Mesenchymal stem cell (in vitro differentiated cells and primary cell): Measurements from ENCODE around the gene TAF1C.

Experiments
- DNase-seq: peaks from one replicate; pipeline ENCODE4 v3.0.0-alpha.2; 2013
- H2AFZ ChIP-seq: one replicate; pipeline ENCODE4 v1.6.1; 2013; ENCODE audit warnings: low read depth, mild to moderate bottlenecking, control low read depth, inconsistent platforms, low read length, moderate library complexity
- H2AK5ac ChIP-seq: 2 replicates; pipeline ENCODE4 v1.6.1; 2013; ENCODE audit warnings: low read length, moderate library complexity, mild to moderate bottlenecking, inconsistent platforms; ENCODE audit not compliant: severe bottlenecking
- H2BK120ac ChIP-seq: one replicate; pipeline ENCODE4 v1.6.1; 2013; ENCODE audit warnings: low read depth, mild to moderate bottlenecking, inconsistent platforms, low read length, moderate library complexity
- H2BK12ac ChIP-seq, 2 experiments: one replicate each; pipeline ENCODE4 v1.6.1; 2013; ENCODE audit warnings: inconsistent platforms in 2 of 2, low read length in 2 of 2, mild to moderate bottlenecking in 2 of 2, moderate library complexity in 2 of 2, control low read depth in 1 of 2
- H2BK15ac ChIP-seq: one replicate; pipeline ENCODE4 v1.6.1; 2013; ENCODE audit warnings: mild to moderate bottlenecking, low read depth, inconsistent platforms; ENCODE audit not compliant: poor library complexity, severe bottlenecking
- H2BK5ac ChIP-seq: 2 replicates; pipeline ENCODE4 v1.6.1; 2013; ENCODE audit warnings: low read depth, mild to moderate bottlenecking, low read length, control low read depth, inconsistent platforms; ENCODE audit not compliant: poor library complexity, severe bottlenecking
- H3K14ac ChIP-seq, 2 experiments: one replicate each; pipeline ENCODE4 v1.6.1; 2013; ENCODE audit warnings: inconsistent platforms in 2 of 2, low read length in 2 of 2, control low read depth in 1 of 2, mild to moderate bottlenecking in 1 of 2, moderate library complexity in 1 of 2
- H3K18ac ChIP-seq, 2 experiments: one replicate each; pipeline ENCODE4 v1.6.1; 2013; ENCODE audit warnings: inconsistent platforms in 2 of 2, low read length in 2 of 2, control low read depth in 1 of 2, low read depth in 1 of 2, mild to moderate bottlenecking in 1 of 2
- H3K23ac ChIP-seq, 2 experiments: one replicate each; pipeline ENCODE4 v1.6.1; 2013; ENCODE audit warnings: inconsistent platforms in 2 of 2, low read length in 2 of 2, mild to moderate bottlenecking in 2 of 2, moderate library complexity in 2 of 2, control low read depth in 1 of 2
- H3K27ac ChIP-seq: 2 replicates; pipeline ENCODE4 v1.5.1; 2013; ENCODE audit warnings: mild to moderate bottlenecking, moderate library complexity, low read length, control low read depth, inconsistent platforms; ENCODE audit not compliant: poor library complexity, severe bottlenecking
- H3K27me3 ChIP-seq, 2 experiments: 2 replicates each; pipeline versions ENCODE4 v1.6.1 to v1.7.0; 2013; ENCODE audit warnings: low read length in 2 of 2, mild to moderate bottlenecking in 2 of 2, moderate library complexity in 2 of 2, control low read depth in 1 of 2, inconsistent platforms in 1 of 2; ENCODE audit not compliant: control insufficient read depth in 1 of 2, insufficient read depth in 1 of 2
- H3K36me3 ChIP-seq, 2 experiments: 2 replicates each; pipeline versions ENCODE4 v1.6.1 to v1.7.0; 2013; ENCODE audit warnings: low read length in 2 of 2, control low read depth in 1 of 2, inconsistent platforms in 1 of 2, low read depth in 1 of 2, mild to moderate bottlenecking in 1 of 2; ENCODE audit not compliant: insufficient read depth in 2 of 2, control insufficient read depth in 1 of 2
- H3K4ac ChIP-seq, 2 experiments: one replicate each; pipeline ENCODE4 v1.6.1; 2013; ENCODE audit warnings: inconsistent platforms in 2 of 2, low read length in 2 of 2, mild to moderate bottlenecking in 2 of 2, moderate library complexity in 2 of 2, control low read depth in 1 of 2, low read depth in 1 of 2
- H3K4me1 ChIP-seq: 2 replicates; pipeline ENCODE4 v1.6.1; 2013; ENCODE audit warnings: low read depth, low read length, control low read depth; ENCODE audit not compliant: control insufficient read depth, insufficient read depth
- H3K4me2 ChIP-seq: 2 replicates; pipeline ENCODE4 v1.6.1; 2013; ENCODE audit warnings: low read length, mild to moderate bottlenecking, inconsistent platforms; ENCODE audit not compliant: poor library complexity, severe bottlenecking
- H3K4me3 ChIP-seq, 2 experiments: 2 replicates each; pipeline versions ENCODE4 v1.5.1 to v1.7.0; 2013; ENCODE audit warnings: low read length in 2 of 2, mild to moderate bottlenecking in 2 of 2, control low read depth in 1 of 2, low read depth in 1 of 2; ENCODE audit not compliant: insufficient read depth in 1 of 2
- H3K79me1 ChIP-seq: replicated peaks from 2 replicates; pipeline ENCODE4 v1.6.1; 2013; ENCODE audit warnings: mild to moderate bottlenecking, control low read depth, low read length, inconsistent platforms; ENCODE audit not compliant: poor library complexity, severe bottlenecking
- H3K9ac ChIP-seq: 2 replicates; pipeline ENCODE4 v1.7.0; 2013; ENCODE audit warnings: mild to moderate bottlenecking, low read length, moderate library complexity
- H3K9me3 ChIP-seq: 2 replicates; pipeline ENCODE4 v1.7.0; 2013; ENCODE audit warnings: mild to moderate bottlenecking, low read length; ENCODE audit not compliant: control insufficient read depth
- H4K8ac ChIP-seq: one replicate; pipeline ENCODE4 v1.6.1; 2013; ENCODE audit warnings: inconsistent platforms, mild to moderate bottlenecking, low read length, moderate library complexity
- H4K91ac ChIP-seq: one replicate; pipeline ENCODE4 v1.6.1; 2013; ENCODE audit warnings: mild to moderate bottlenecking, low read length, inconsistent platforms
- WGBS: methylation state at CpG from one replicate; pipeline ENCODE4 v1.1.7; 2013; ENCODE audit warnings: mixed read lengths; 5-methylcytosine and 5-hydroxymethylcytosine counted together

TAF1C gene

DNA sequence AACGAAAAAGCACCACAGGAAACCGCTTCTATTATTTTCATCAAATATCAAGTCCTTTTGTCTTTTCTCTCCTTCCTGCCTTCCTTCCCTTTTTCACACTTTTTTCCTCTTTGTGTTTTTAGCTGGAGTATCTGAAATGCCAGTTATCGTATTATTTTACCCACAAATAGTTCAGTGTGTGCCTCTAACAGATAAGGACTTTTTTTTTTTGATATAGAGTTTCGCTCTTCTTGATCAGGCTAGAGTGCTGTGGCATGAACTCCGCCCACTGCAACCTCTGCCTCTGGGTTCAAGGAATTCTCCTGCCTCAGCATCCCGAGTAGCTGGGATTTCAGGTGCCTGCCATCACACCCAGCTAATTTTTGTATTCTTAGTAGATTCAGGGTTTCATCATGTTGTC lies 31.1 kb downstream of the TAF1C start:
- no peak for DNase-seq
- H2BK120ac ChIP-seq = no peak overlapping the region
- no peak overlapping the region for H3K18ac ChIP-seq
- H3K36me3 ChIP-seq = no peaks in the 10 kb centered on the region
- no peak overlapping the region for H2BK15ac ChIP-seq
- H3K4ac ChIP-seq = no peak overlapping the region
- no peak overlapping the region for H3K9ac ChIP-seq
- no peak overlapping the region for H3K4me3 ChIP-seq
- no peak overlapping the region for H2AFZ ChIP-seq
- no peak overlapping the region for H3K14ac ChIP-seq
- no peak overlapping the region for H2BK12ac ChIP-seq
- no peak overlapping the region for H3K4me2 ChIP-seq
- H2AK5ac ChIP-seq = no peak overlapping the region
- H3K9me3 ChIP-seq = no peaks in the 10 kb centered on the region
- no peak overlapping the region for H4K8ac ChIP-seq
- H3K27me3 ChIP-seq = peaks cover 26 to 50% of the 10 kb centered on the region in 2 experiments
- H3K79me1 ChIP-seq = no peaks in the 10 kb centered on the region
- H3K23ac ChIP-seq = no peak overlapping the region
- H3K4me1 ChIP-seq = peaks cover 5% of the 10 kb centered on the region
- no peak overlapping the region for H4K91ac ChIP-seq
- WGBS = 86% methylated on average over 5 of the region's 6 CpGs
- no peak overlapping the region for H2BK5ac ChIP-seq
- H3K27ac ChIP-seq = no peak overlapping the region

DNA sequence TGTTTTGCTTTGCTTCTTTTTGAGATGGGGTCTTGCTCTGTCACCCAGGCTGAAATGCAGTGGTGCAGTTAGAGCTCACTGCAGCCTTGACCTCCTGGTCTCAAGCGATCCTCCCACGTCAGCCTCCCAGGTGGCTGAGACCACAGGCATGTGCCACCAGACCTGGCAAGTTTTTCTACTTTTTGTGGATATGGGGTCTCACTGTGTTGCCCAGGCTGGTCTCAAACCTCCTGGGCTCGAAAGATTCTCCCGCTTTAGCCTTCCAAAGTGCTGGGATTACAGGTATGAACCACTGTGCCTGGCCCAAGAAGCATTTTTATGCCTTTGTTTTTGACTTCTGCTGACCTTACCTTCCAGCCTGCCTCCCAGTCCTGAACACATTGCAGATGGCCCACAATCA lies 31.6 kb downstream of the TAF1C start:
- Histone ChIP-seq H3K4me2 (no peak overlapping the region), H4K8ac (no peak overlapping the region), H2BK5ac (no peak overlapping the region), H3K4me3 (no peak overlapping the region), H3K27me3 (peaks cover 28 to 52% of the 10 kb centered on the region in 2 experiments), H3K4me1 (peaks cover 5% of the 10 kb centered on the region), H3K9me3 (no peaks in the 10 kb centered on the region), H2AFZ (no peak overlapping the region), H2BK15ac (no peak overlapping the region), H3K9ac (no peak overlapping the region), H2AK5ac (no peak overlapping the region), H3K4ac (no peak overlapping the region), H3K79me1 (no peaks in the 10 kb centered on the region), H3K36me3 (no peaks in the 10 kb centered on the region), H3K14ac (no peak overlapping the region), H2BK120ac (no peak overlapping the region), H3K23ac (no peak overlapping the region), H3K27ac (no peak overlapping the region), H3K18ac (no peak overlapping the region), H2BK12ac (no peak overlapping the region), H4K91ac (no peak overlapping the region)
- no peak for DNase-seq
- 92% methylated on average over 4 of the region's 4 CpGs for WGBS

DNA sequence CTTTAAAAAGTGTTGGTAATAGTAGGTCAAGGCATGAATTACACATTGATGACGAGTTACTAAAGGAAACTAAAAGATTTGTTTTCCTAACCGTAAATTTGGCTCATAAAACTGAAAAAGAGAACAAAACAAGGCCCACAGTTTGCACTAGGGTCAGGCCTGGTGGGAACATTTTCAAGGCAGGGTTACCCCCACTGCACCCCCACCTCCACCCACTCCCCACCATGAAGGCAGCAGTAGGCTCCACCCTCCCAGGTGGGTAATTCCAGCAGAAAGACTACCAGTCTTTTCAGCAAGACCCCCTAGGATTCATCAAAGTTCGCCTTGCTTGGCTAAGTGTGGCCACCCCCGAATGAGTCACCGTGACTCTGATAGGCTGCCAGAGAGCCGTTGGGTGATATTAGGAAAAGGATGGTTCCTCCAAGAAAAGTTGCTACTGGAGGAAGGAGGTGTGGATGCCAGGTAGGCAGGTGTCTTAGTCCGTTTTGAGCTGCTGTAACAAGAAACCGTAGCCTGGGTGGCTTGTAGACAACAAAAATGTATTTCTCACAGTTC lies 33.1 kb downstream of the TAF1C start:
- H2AK5ac ChIP-seq = no peak overlapping the region
- no peaks in the 10 kb centered on the region for H3K79me1 ChIP-seq
- H2BK5ac ChIP-seq = no peak overlapping the region
- no peak overlapping the region for H2AFZ ChIP-seq
- no peak overlapping the region for H2BK15ac ChIP-seq
- peaks cover 5% of the 10 kb centered on the region for H3K4me1 ChIP-seq
- no peak overlapping the region for H4K91ac ChIP-seq
- H4K8ac ChIP-seq = no peak overlapping the region
- no peaks in the 10 kb centered on the region for H3K9me3 ChIP-seq
- no peak overlapping the region for H3K4me3 ChIP-seq
- no peak overlapping the region for H3K18ac ChIP-seq
- 63% methylated on average over 8 of the region's 8 CpGs for WGBS
- H2BK12ac ChIP-seq = no peak overlapping the region
- no peak overlapping the region for H3K14ac ChIP-seq
- no peak overlapping the region for H3K23ac ChIP-seq
- DNase-seq = no peak
- peaks cover 21 to 39% of the 10 kb centered on the region in 2 experiments for H3K27me3 ChIP-seq
- H3K36me3 ChIP-seq = no peaks in the 10 kb centered on the region
- no peak overlapping the region for H3K4me2 ChIP-seq
- no peak overlapping the region for H3K4ac ChIP-seq
- no peak overlapping the region for H2BK120ac ChIP-seq
- H3K9ac ChIP-seq = no peak overlapping the region
- no peak overlapping the region for H3K27ac ChIP-seq

DNA sequence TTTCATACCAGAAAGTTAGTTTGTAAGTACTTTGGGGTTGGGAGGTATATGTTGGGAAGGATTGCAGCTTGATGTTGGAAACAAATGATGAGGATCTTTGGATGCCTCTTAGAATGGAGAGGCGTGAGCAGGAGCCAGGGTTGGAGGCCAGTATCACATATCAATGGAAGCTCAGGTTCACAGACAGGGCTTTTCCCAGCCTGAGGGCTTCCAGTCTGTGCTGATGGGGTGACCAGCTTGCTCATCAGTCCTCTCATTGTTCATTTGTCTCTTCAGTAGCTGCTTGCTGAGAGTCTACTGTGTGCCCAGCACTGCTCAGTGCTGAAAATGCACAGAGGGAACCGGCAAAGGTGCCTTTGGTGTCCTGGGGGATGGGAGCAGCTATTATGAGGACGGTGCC lies 35.9 kb downstream of the TAF1C start:
- Histone ChIP-seq H4K8ac (no peak overlapping the region), H2BK12ac (no peak overlapping the region), H3K4me2 (no peak overlapping the region), H3K4ac (no peak overlapping the region), H3K79me1 (no peaks in the 10 kb centered on the region), H2BK120ac (no peak overlapping the region), H3K27me3 (peaks cover 18 to 38% of the 10 kb centered on the region in 2 experiments), H3K9me3 (no peaks in the 10 kb centered on the region), H2AK5ac (no peak overlapping the region), H2AFZ (no peak overlapping the region), H3K4me1 (peaks cover 3% of the 10 kb centered on the region), H3K23ac (no peak overlapping the region), H3K18ac (no peak overlapping the region), H3K14ac (no peak overlapping the region), H3K36me3 (no peaks in the 10 kb centered on the region), H3K27ac (no peak overlapping the region), H2BK5ac (no peak overlapping the region), H2BK15ac (no peak overlapping the region), H3K4me3 (no peak overlapping the region), H3K9ac (no peak overlapping the region), H4K91ac (no peak overlapping the region)
- WGBS = 79% methylated on average over 2 of the region's 3 CpGs
- no peak for DNase-seq
